Subcutaneous abdominal adipose tissue (tissue), 5 donors: Measurements from ENCODE around the gene RUFY3.
"Not testable (repeated sequence)": the region's sequence is repeated elsewhere in the genome, so short reads cannot be mapped to it uniquely, and the experiment has no call there.

Source experiments
- H3K27ac ChIP-seq: one replicate; pipeline ENCODE4 v1.7.0; 2013; ENCODE audit warnings: low read depth, mild to moderate bottlenecking, inconsistent platforms, low read length, moderate library complexity
- H3K27me3 ChIP-seq, 5 donors: one replicate each; pipeline ENCODE4 v1.7.0; 2013; ENCODE audit warnings: low read length in 5 of 5, inconsistent platforms in 1 of 5; ENCODE audit not compliant: control insufficient read depth in 5 of 5, insufficient read depth in 4 of 5
- H3K36me3 ChIP-seq, 5 donors: one replicate each; pipeline ENCODE4 v1.7.0; 2013; ENCODE audit warnings: low read length in 5 of 5; ENCODE audit not compliant: control insufficient read depth in 5 of 5, insufficient read depth in 5 of 5
- H3K4me1 ChIP-seq, 5 donors: one replicate each; pipeline ENCODE4 v1.7.0; 2013; ENCODE audit warnings: low read length in 5 of 5, mild to moderate bottlenecking in 3 of 5, moderate library complexity in 1 of 5; ENCODE audit not compliant: control insufficient read depth in 5 of 5, insufficient read depth in 5 of 5
- H3K4me3 ChIP-seq, 5 donors: one replicate each; pipeline ENCODE4 v1.7.0; 2013; ENCODE audit warnings: low read length in 5 of 5, low read depth in 1 of 5
- H3K9ac ChIP-seq, 5 donors: one replicate each; pipeline ENCODE4 v1.7.0; 2013; ENCODE audit warnings: low read length in 5 of 5, mild to moderate bottlenecking in 4 of 5, moderate library complexity in 3 of 5
- H3K9me3 ChIP-seq, 5 donors: one replicate each; pipeline ENCODE4 v1.7.0; 2013; ENCODE audit warnings: low read length in 5 of 5; ENCODE audit not compliant: control insufficient read depth in 5 of 5
- donor health status: healthy.
- donor health status: healthy.
- donor health status: healthy.
- donor health status: healthy.
- donor health status: healthy.

Gene RUFY3

GRCh38 chr4:70715097-70715496 lies 6.7 kb upstream of the RUFY3 start:
- H3K9ac ChIP-seq: peak overlapping the region in 1 of 5 donors; percentile 60
- H3K4me3 ChIP-seq: peak overlapping the region in 1 of 5 donors; percentile 37
- no peaks in the 10 kb centered on the region for H3K36me3 ChIP-seq
- H3K27me3 ChIP-seq: no peaks in the 10 kb centered on the region
- H3K27ac ChIP-seq: peak overlapping the region; percentile 46
- peaks cover 0 to 42% (median 33%) of the 10 kb centered on the region in 5 donors for H3K4me1 ChIP-seq
- no peaks in the 10 kb centered on the region for H3K9me3 ChIP-seq

GRCh38 chr4:70718811-70719604 lies 2.8 kb upstream of the RUFY3 start:
- peaks cover 0 to 40% (median 26%) of the 10 kb centered on the region in 5 donors for H3K4me1 ChIP-seq
- no peaks in the 10 kb centered on the region for H3K9me3 ChIP-seq
- H3K36me3 ChIP-seq: no peaks in the 10 kb centered on the region
- H3K27me3 ChIP-seq: no peaks in the 10 kb centered on the region
- H3K4me3 ChIP-seq: no peak overlapping the region
- no peak overlapping the region for H3K27ac ChIP-seq
- no peak overlapping the region for H3K9ac ChIP-seq

- H3K27ac ChIP-seq: no peak overlapping the region
- H3K36me3 ChIP-seq: no peaks in the 10 kb centered on the region
- no peaks in the 10 kb centered on the region for H3K27me3 ChIP-seq
- H3K9ac ChIP-seq: peak overlapping the region in 3 of 5 donors; percentile 16 to 56 (median 52)
- H3K4me3 ChIP-seq: peak overlapping the region; percentile 49 to 78 (median 56)
- peaks cover 0 to 27% (median 19%) of the 10 kb centered on the region in 5 donors for H3K4me1 ChIP-seq
- H3K9me3 ChIP-seq: no peaks in the 10 kb centered on the region
Observed at GRCh38 chr4:70722199-70722791, 531 bp downstream of the RUFY3 start.

- Histone ChIP-seq H3K4me3 (no peak overlapping the region), H3K9ac (no peak overlapping the region), H3K9me3 (no peaks in the 10 kb centered on the region), H3K36me3 (no peaks in the 10 kb centered on the region), H3K27ac (no peak overlapping the region), H3K27me3 (no peaks in the 10 kb centered on the region), H3K4me1 (peaks cover 0 to 27% (median 19%) of the 10 kb centered on the region in 5 donors)
Observed at GRCh38 chr4:70724463-70724862, 2.7 kb downstream of the RUFY3 start.

GRCh38 chr4:70725633-70726032 lies 3.9 kb downstream of the RUFY3 start:
- H3K4me1 ChIP-seq: peaks cover 0 to 27% (median 19%) of the 10 kb centered on the region in 5 donors

GRCh38 chr4:70726515-70726914 lies 4.8 kb downstream of the RUFY3 start:
- H3K9ac ChIP-seq, H3K27ac ChIP-seq, H3K9me3 ChIP-seq, H3K36me3 ChIP-seq, H3K4me3 ChIP-seq, H3K27me3 ChIP-seq: not testable (repeated sequence)
- H3K4me1 ChIP-seq: peaks cover 0 to 27% (median 19%) of the 10 kb centered on the region in 5 donors

More at GRCh38 chr4:70725633-70726032, 3.9 kb downstream of the RUFY3 start:
- peaks cover 0 to under 1% (median 0%) of the 10 kb centered on the region in 5 donors for H3K36me3 ChIP-seq
- H3K27me3 ChIP-seq: no peaks in the 10 kb centered on the region
- no peak overlapping the region for H3K9ac ChIP-seq
- H3K27ac ChIP-seq: no peak overlapping the region
- H3K4me3 ChIP-seq: no peak overlapping the region
- H3K9me3 ChIP-seq: no peaks in the 10 kb centered on the region

- H3K27ac ChIP-seq: no peak overlapping the region
Observed at GRCh38 chr4:70728091-70728490, 6.3 kb downstream of the RUFY3 start.

GRCh38 chr4:70732878-70733277 lies 11.1 kb downstream of the RUFY3 start:
- not testable (repeated sequence) for H3K27ac ChIP-seq, H3K27me3 ChIP-seq, H3K9me3 ChIP-seq, H3K36me3 ChIP-seq, H3K9ac ChIP-seq, H3K4me3 ChIP-seq
- peaks cover 6 to 23% (median 17%) of the 10 kb centered on the region in 5 donors for H3K4me1 ChIP-seq

More at GRCh38 chr4:70728091-70728490, 6.3 kb downstream of the RUFY3 start:
- Histone ChIP-seq H3K9me3 (no peaks in the 10 kb centered on the region), H3K4me3 (no peak overlapping the region), H3K9ac (no peak overlapping the region), H3K27me3 (no peaks in the 10 kb centered on the region), H3K36me3 (peaks cover 0 to 2% (median 0%) of the 10 kb centered on the region in 5 donors), H3K4me1 (peaks cover 0 to 13% (median 7%) of the 10 kb centered on the region in 5 donors)

- peak overlapping the region; percentile 53 to 72 (median 60) for H3K4me3 ChIP-seq
- no peaks in the 10 kb centered on the region for H3K9me3 ChIP-seq
Observed at GRCh38 chr4:70734168-70734954, 12.6 kb downstream of the RUFY3 start.

More at GRCh38 chr4:70734168-70734954, 12.6 kb downstream of the RUFY3 start:
- Histone ChIP-seq H3K27me3 (no peaks in the 10 kb centered on the region), H3K4me1 (peaks cover 6 to 23% (median 17%) of the 10 kb centered on the region in 5 donors), H3K27ac (peak overlapping the region; percentile 81), H3K36me3 (peaks cover 0 to 2% (median 0%) of the 10 kb centered on the region in 5 donors), H3K9ac (peak overlapping the region; percentile 32 to 73 (median 64))
